GM23338 (cell line): Measurements from ENCODE around the gene NPDC1. TPM values are rescaled to one million over a fixed set of nuclear protein-coding genes. Genes with fewer than 3 reads are reported as not detected.

Source experiments
- ATAC-seq: fragments of 200-7000 bp; cut with Tn5 transposase; 3 replicates; pipeline ENCODE4 v1.9.1; 2020
- DNase-seq: peaks from one replicate; pipeline ENCODE4 v3.0.0-alpha.2; 2015; ENCODE audit warnings: low spot score
- H2AFZ ChIP-seq: fragments of 200-600 bp; sonication (generic); 2 replicates; pipeline ENCODE4 v1.8.0; 2016; ENCODE audit warnings: antibody characterized with exemption, mild to moderate bottlenecking, moderate library complexity
- H3F3A ChIP-seq: fragments of 200-600 bp; sonication (generic); replicated peaks from 2 replicates; pipeline ENCODE4 v1.8.0; 2017; ENCODE audit warnings: antibody characterized with exemption, mixed run types, low read depth
- H3K27ac ChIP-seq: fragments of 200-600 bp; sonication (generic); 2 replicates; pipeline ENCODE4 v1.6.1; 2016; ENCODE audit warnings: low read depth
- H3K27me3 ChIP-seq: fragments of 200-600 bp; sonication (generic); 2 replicates; pipeline ENCODE4 v1.8.0; 2016; ENCODE audit warnings: mild to moderate bottlenecking, mixed run types, moderate library complexity; ENCODE audit not compliant: insufficient read depth
- H3K36me3 ChIP-seq: fragments of 200-600 bp; sonication (generic); 2 replicates; pipeline ENCODE4 v1.8.0; 2016; ENCODE audit warnings: mild to moderate bottlenecking; ENCODE audit not compliant: insufficient read depth
- H3K4me1 ChIP-seq: fragments of 200-600 bp; sonication (generic); 2 replicates; pipeline ENCODE4 v1.8.0; 2016; ENCODE audit warnings: mild to moderate bottlenecking, moderate library complexity; ENCODE audit not compliant: insufficient read depth
- H3K4me2 ChIP-seq: fragments of 200-600 bp; sonication (generic); 2 replicates; pipeline ENCODE4 v1.7.1; 2017; ENCODE audit warnings: mixed run types
- H3K4me3 ChIP-seq: fragments of 200-600 bp; sonication (generic); 2 replicates; pipeline ENCODE4 v1.6.1; 2016; ENCODE audit warnings: mixed run types
- H3K79me2 ChIP-seq: fragments of 200-600 bp; sonication (generic); replicated peaks from 2 replicates; pipeline ENCODE4 v1.8.0; 2017; ENCODE audit warnings: mild to moderate bottlenecking; ENCODE audit not compliant: insufficient read depth
- H3K9me2 ChIP-seq: fragments of 200-600 bp; sonication (generic); 2 replicates; pipeline ENCODE4 v1.8.0; 2017; ENCODE audit not compliant: insufficient read depth
- H4K20me1 ChIP-seq: fragments of 200-600 bp; sonication (generic); replicated peaks from 2 replicates; pipeline ENCODE4 v1.8.0; 2017; ENCODE audit warnings: mild to moderate bottlenecking; ENCODE audit not compliant: insufficient read depth
- H3K27ac Mint-ChIP-seq: 2 replicates; pipeline ENCODE4 v1.8.0; 2020; ENCODE audit warnings: inconsistent platforms, mild to moderate bottlenecking, moderate library complexity, mixed read lengths
- H3K27me3 Mint-ChIP-seq: 3 replicates; pipeline ENCODE4 v1.8.0; 2022; ENCODE audit warnings: low read depth, mild to moderate bottlenecking, moderate library complexity, mixed read lengths, inconsistent platforms; ENCODE audit not compliant: insufficient read depth, poor library complexity
- H3K36me3 Mint-ChIP-seq: 3 replicates; pipeline ENCODE4 v1.8.0; 2021; ENCODE audit warnings: low read depth, mild to moderate bottlenecking, inconsistent platforms, moderate library complexity, mixed read lengths
- H3K4me1 Mint-ChIP-seq: 3 replicates; pipeline ENCODE4 v1.8.0; 2020; ENCODE audit warnings: mild to moderate bottlenecking, inconsistent platforms, mixed read lengths
- H3K4me3 Mint-ChIP-seq: 3 replicates; pipeline ENCODE4 v1.8.0; 2021; ENCODE audit warnings: moderate library complexity, mild to moderate bottlenecking, inconsistent platforms, mixed read lengths
- H3K9me3 Mint-ChIP-seq: 3 replicates; pipeline ENCODE4 v1.8.0; 2020; ENCODE audit warnings: moderate library complexity, mild to moderate bottlenecking, inconsistent platforms, mixed read lengths
- CREB1 ChIP-seq: fragments of 250-450 bp; sonication (Bioruptor Pico); IDR thresholded peaks from 2 replicates; pipeline ENCODE4 v1.5.0; 2020; ENCODE audit warnings: low read depth, mild to moderate bottlenecking, moderate library complexity
- EZH2 ChIP-seq: fragments of 200-600 bp; sonication (generic); IDR thresholded peaks from one replicate; pipeline ENCODE4 v1.8.0; 2017; ENCODE audit warnings: antibody characterized with exemption, mild to moderate bottlenecking, low read depth; ENCODE audit not compliant: unreplicated experiment
- EZH2phosphoT487 ChIP-seq: fragments of 200-600 bp; sonication (generic); IDR thresholded peaks from one replicate; pipeline ENCODE4 v1.8.1; 2018; ENCODE audit warnings: antibody characterized with exemption; ENCODE audit not compliant: unreplicated experiment
- JUNB ChIP-seq: IDR thresholded peaks from one replicate; pipeline ENCODE4 v1.6.1; 2016; ENCODE audit warnings: antibody characterized with exemption; ENCODE audit not compliant: unreplicated experiment
- NANOG ChIP-seq: IDR thresholded peaks from 2 replicates; pipeline ENCODE4 v1.6.1; 2016; ENCODE audit warnings: antibody characterized with exemption, borderline replicate concordance
- POLR2AphosphoS5 ChIP-seq: IDR thresholded peaks from 2 replicates; pipeline ENCODE4 v1.6.1; 2016; ENCODE audit warnings: antibody characterized with exemption, low read depth
- REST ChIP-seq: IDR thresholded peaks from one replicate; pipeline ENCODE4 v1.6.1; 2018; ENCODE audit warnings: antibody characterized with exemption; ENCODE audit not compliant: unreplicated experiment
- STAT1 ChIP-seq: IDR thresholded peaks from one replicate; pipeline ENCODE4 v1.6.1; 2016; ENCODE audit warnings: antibody characterized with exemption; ENCODE audit not compliant: unreplicated experiment
- ZNF114 ChIP-seq: fragments of 250-450 bp; sonication (Bioruptor Pico); IDR thresholded peaks from 2 replicates; pipeline ENCODE4 v1.5.0; 2020; ENCODE audit warnings: mild to moderate bottlenecking, moderate library complexity
- ZNF331 ChIP-seq: fragments of 250-450 bp; sonication (Bioruptor Pico); IDR thresholded peaks from 2 replicates; pipeline ENCODE4 v1.5.0; 2020; ENCODE audit warnings: low read depth, mild to moderate bottlenecking, moderate library complexity
- ZNF462 ChIP-seq: fragments of 250-450 bp; sonication (Bioruptor Pico); IDR thresholded peaks from 2 replicates; pipeline ENCODE4 v1.5.0; 2020; ENCODE audit warnings: mild to moderate bottlenecking, moderate library complexity
- polyA plus RNA-seq: library from polyadenylated mRNA; unstranded; fragments of >200 nt; fragmentation: Nextera tagmentation; extraction: Ambion mirVana; gene quantifications from 2 replicates; pipeline ENCODE4 v1.2.1, GENCODE V29; 2016
- total RNA-seq: library from RNA; depleted of rRNA; stranded (reverse); fragments of >200 nt; shearing (Covaris generic); gene quantifications from 2 replicates; pipeline ENCODE4 v1.2.3, GENCODE V29; 2014
- TF ChIP-seq, protein P1 (sequence below), 2 experiments: fragments of 200-600 bp in 1 of 2; sonication (generic) in 1 of 2; conservative IDR thresholded peaks; 2 replicates each; pipeline versions ENCODE4 v1.5.1 to v1.6.1; 2016 to 2017; ENCODE audit warnings: antibody characterized with exemption in 2 of 2, low read depth in 2 of 2, mild to moderate bottlenecking in 2 of 2, moderate library complexity in 1 of 2
- TF ChIP-seq, protein P2 (sequence below): IDR thresholded peaks from 2 replicates; pipeline ENCODE4 v1.6.1; 2016; ENCODE audit warnings: antibody characterized with exemption

The NPDC1 gene
- total and polyA plus RNA-seq, 2 experiments from 2014 or later = 34.3 to 35.5 TPM

DNA sequence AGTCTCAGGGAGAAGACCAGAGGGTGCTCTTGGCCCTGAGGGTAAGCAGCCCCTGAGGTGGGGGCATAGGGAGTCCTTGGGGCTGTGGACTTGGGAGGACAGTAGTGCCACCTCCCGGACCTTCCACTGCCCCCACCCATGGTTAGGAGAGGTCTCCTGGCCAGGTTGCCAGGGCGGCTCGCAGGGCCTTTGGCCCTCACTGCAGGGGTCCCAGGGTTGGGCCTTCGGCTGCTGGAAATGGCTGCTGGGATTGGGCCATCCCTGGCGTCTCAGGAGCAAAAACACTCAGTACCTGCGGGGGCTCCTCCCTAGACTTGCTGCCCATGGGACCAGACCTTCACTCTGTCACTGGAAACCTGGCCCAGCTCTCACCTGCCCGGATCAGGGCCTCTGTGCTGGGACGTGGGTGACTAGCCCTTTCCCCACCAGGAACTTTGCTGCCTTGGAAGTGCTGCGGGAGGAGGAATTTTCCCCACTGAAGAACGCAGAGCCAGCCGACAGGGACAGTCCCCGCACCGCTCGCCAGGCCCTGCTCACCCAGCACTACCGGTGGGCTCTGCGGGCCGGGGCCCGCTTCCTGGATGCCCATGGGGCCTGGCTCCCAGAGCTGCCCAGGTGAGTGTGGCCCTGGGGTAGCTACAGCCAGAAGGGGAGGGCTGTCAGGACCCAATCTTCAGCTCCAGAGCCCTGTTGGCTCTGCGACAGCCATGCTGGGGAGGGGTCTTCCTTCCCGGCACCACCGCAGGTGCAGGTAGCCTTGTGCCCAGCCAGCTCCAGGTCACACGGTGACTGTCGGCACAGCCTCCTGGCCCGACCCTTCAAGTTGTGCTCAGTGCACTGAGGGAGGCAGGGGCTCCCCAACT, 34.5 kb upstream of the NPDC1 start:
- Mint-ChIP-seq H3K27me3 (peaks cover 45% of the 10 kb centered on the region), H3K36me3 (no peaks in the 10 kb centered on the region), H3K4me1 (peaks cover 4% of the 10 kb centered on the region; the same call in 2 of the 3 replicates), H3K9me3 (no peaks in the 10 kb centered on the region), H3K27ac (no peak overlapping the region), H3K4me3 (no peak overlapping the region; the same call in 2 of the 3 replicates)
- H4K20me1 ChIP-seq = 0 out of 2 replicates have a peak, but pooled peaks cover 6% of the 10 kb centered on the region
- H3K9me2 ChIP-seq = no peaks in the 10 kb centered on the region
- peaks cover 22% of the 10 kb centered on the region for H3F3A ChIP-seq
- H3K79me2 ChIP-seq = no peaks in the 10 kb centered on the region
- no peak overlapping the region for H3K4me2 ChIP-seq
- peaks cover 42% of the 10 kb centered on the region for H3K27me3 ChIP-seq
- peaks cover 15% of the 10 kb centered on the region for H3K4me1 ChIP-seq
- ATAC-seq (no peak), DNase-seq (no peak)
- H3K4me3 ChIP-seq = no peak overlapping the region
- H3K36me3 ChIP-seq = no peaks in the 10 kb centered on the region
- no peak overlapping the region for H3K27ac ChIP-seq
- no peak for TF ChIP-seq POLR2AphosphoS5
- TF ChIP-seq EZH2 = no peak
- no peak for TF ChIP-seq ZNF331 (CRISPR knock-in tag)
- no peak for TF ChIP-seq STAT1
- no peak for TF ChIP-seq JUNB
- TF ChIP-seq EZH2phosphoT487 = no peak
- no peak for TF ChIP-seq NANOG
- TF ChIP-seq CREB1 (CRISPR knock-in tag) = no peak
- TF ChIP-seq ZNF114 (CRISPR knock-in tag) = no peak
- TF ChIP-seq, protein P1, sequence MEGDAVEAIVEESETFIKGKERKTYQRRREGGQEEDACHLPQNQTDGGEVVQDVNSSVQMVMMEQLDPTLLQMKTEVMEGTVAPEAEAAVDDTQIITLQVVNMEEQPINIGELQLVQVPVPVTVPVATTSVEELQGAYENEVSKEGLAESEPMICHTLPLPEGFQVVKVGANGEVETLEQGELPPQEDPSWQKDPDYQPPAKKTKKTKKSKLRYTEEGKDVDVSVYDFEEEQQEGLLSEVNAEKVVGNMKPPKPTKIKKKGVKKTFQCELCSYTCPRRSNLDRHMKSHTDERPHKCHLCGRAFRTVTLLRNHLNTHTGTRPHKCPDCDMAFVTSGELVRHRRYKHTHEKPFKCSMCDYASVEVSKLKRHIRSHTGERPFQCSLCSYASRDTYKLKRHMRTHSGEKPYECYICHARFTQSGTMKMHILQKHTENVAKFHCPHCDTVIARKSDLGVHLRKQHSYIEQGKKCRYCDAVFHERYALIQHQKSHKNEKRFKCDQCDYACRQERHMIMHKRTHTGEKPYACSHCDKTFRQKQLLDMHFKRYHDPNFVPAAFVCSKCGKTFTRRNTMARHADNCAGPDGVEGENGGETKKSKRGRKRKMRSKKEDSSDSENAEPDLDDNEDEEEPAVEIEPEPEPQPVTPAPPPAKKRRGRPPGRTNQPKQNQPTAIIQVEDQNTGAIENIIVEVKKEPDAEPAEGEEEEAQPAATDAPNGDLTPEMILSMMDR (conservative IDR thresholded peaks at IDR 0.05; ENCODE audit: low read depth in 2 of 2) = no peak
- no peak for TF ChIP-seq REST
- TF ChIP-seq, protein P2, sequence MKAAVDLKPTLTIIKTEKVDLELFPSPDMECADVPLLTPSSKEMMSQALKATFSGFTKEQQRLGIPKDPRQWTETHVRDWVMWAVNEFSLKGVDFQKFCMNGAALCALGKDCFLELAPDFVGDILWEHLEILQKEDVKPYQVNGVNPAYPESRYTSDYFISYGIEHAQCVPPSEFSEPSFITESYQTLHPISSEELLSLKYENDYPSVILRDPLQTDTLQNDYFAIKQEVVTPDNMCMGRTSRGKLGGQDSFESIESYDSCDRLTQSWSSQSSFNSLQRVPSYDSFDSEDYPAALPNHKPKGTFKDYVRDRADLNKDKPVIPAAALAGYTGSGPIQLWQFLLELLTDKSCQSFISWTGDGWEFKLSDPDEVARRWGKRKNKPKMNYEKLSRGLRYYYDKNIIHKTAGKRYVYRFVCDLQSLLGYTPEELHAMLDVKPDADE = no peak
- TF ChIP-seq ZNF462 = no peak
- no peak overlapping the region for H2AFZ ChIP-seq
